Measurements from ENCODE around the gene NRDE2.
"Not testable (repeated sequence)": the region's sequence is repeated elsewhere in the genome, so short reads cannot be mapped to it uniquely, and the experiment has no call there.

NRDE2 gene

GRCh38 chr14:90344331-90345238, 12.8 kb upstream of the NRDE2 start:
- no peak for DNase-seq

- DNase-seq: no peak
These were observed 10.6 kb upstream of the NRDE2 start for GRCh38 chr14:90342327-90342726.

- no peak for DNase-seq
These were observed 10.0 kb upstream of the NRDE2 start for GRCh38 chr14:90341784-90342183.

- DNase-seq: not testable (repeated sequence)
These were observed 9.5 kb upstream of the NRDE2 start for GRCh38 chr14:90341232-90341631.

- no peak for DNase-seq
These were observed 5.2 kb upstream of the NRDE2 start for GRCh38 chr14:90336985-90337384.

- DNase-seq: no peak
These were observed 4.7 kb upstream of the NRDE2 start for GRCh38 chr14:90336401-90336800.

- DNase-seq: no peak
These were observed 487 bp upstream of the NRDE2 start for GRCh38 chr14:90332271-90332584.

GRCh38 chr14:90330203-90331196, 1.2 kb downstream of the NRDE2 start:
- DNase-seq: no peak

GRCh38 chr14:90321891-90322290, 9.8 kb downstream of the NRDE2 start:
- DNase-seq: no peak

GRCh38 chr14:90319634-90320541, 11.9 kb downstream of the NRDE2 start:
- no peak for DNase-seq

- DNase-seq: no peak
These were observed 12.6 kb downstream of the NRDE2 start for GRCh38 chr14:90319173-90319572.

- no peak for DNase-seq
These were observed 13.7 kb downstream of the NRDE2 start for GRCh38 chr14:90318016-90318415.

GRCh38 chr14:90317286-90317685, 14.5 kb downstream of the NRDE2 start:
- DNase-seq: no peak

GRCh38 chr14:90308561-90308960, 23.2 kb downstream of the NRDE2 start:
- no peak for DNase-seq

- no peak for DNase-seq
These were observed 26.6 kb downstream of the NRDE2 start for GRCh38 chr14:90305176-90305601.

GRCh38 chr14:90304502-90304901, 27.2 kb downstream of the NRDE2 start:
- DNase-seq: no peak

GRCh38 chr14:90303473-90303872, 28.3 kb downstream of the NRDE2 start:
- no peak for DNase-seq

- no peak for DNase-seq
These were observed 29.0 kb downstream of the NRDE2 start for GRCh38 chr14:90302529-90303303.

GRCh38 chr14:90301668-90302090, 30.1 kb downstream of the NRDE2 start:
- peak; percentile 46 for DNase-seq

GRCh38 chr14:90301122-90301521, 30.6 kb downstream of the NRDE2 start:
- DNase-seq: no peak

- DNase-seq: no peak
These were observed 31.1 kb downstream of the NRDE2 start for GRCh38 chr14:90300611-90301047.

GRCh38 chr14:90299408-90299807, 32.3 kb downstream of the NRDE2 start:
- no peak for DNase-seq
